Spleen (tissue), 11 donors: ENCODE results near the gene LIMD2. TPM values are rescaled to one million over a fixed set of nuclear protein-coding genes. Genes with fewer than 3 reads are reported as not detected.
A peak's percentile ranks its signal among the peaks of the same experiment; 100 is the strongest.

ENCODE experiments used
- DNase-seq: peaks from one replicate; pipeline ENCODE4 v3.0.0-alpha.2; 2020
- H3K27ac ChIP-seq, 8 donors: fragments of 200-600 bp; sonication (generic) in 7 of 8; 1 replicate in 4 of 8; 2 replicates in 4 of 8; pipeline versions ENCODE4 v1.5.0 to v1.8.0; 2016 to 2021; ENCODE audit warnings: inconsistent platforms in 4 of 8, mild to moderate bottlenecking in 4 of 8, moderate library complexity in 1 of 8
- H3K27me3 ChIP-seq, 7 donors: fragments of 200-600 bp; sonication (generic) in 6 of 7; replicated peaks in 1 of 7; 1 replicate in 4 of 7; 2 replicates in 3 of 7; pipeline versions ENCODE4 v1.5.0 to v1.8.0; 2016 to 2021; ENCODE audit warnings: inconsistent platforms in 3 of 7, mild to moderate bottlenecking in 1 of 7
- H3K36me3 ChIP-seq, 6 donors: fragments of 200-600 bp; sonication (generic) in 5 of 6; 1 replicate in 4 of 6; 2 replicates in 2 of 6; pipeline versions ENCODE4 v1.5.0 to v1.8.0; 2016 to 2021; ENCODE audit warnings: inconsistent platforms in 2 of 6
- H3K4me1 ChIP-seq, 6 donors: fragments of 200-600 bp; sonication (generic) in 5 of 6; 1 replicate in 3 of 6; 2 replicates in 3 of 6; pipeline versions ENCODE4 v1.5.0 to v1.8.0; 2016 to 2021; ENCODE audit warnings: inconsistent platforms in 3 of 6
- H3K4me3 ChIP-seq, 8 donors: fragments of 200-600 bp; sonication (generic) in 7 of 8; 1 replicate in 4 of 8; 2 replicates in 4 of 8; pipeline versions ENCODE4 v1.5.0 to v1.8.0; 2016 to 2021; ENCODE audit warnings: inconsistent platforms in 4 of 8, mild to moderate bottlenecking in 4 of 8, moderate library complexity in 2 of 8
- H3K9me3 ChIP-seq, 8 donors: fragments of 200-600 bp; sonication (generic) in 7 of 8; 1 replicate in 4 of 8; 2 replicates in 4 of 8; pipeline versions ENCODE4 v1.5.0 to v1.8.0; 2016 to 2021; ENCODE audit warnings: inconsistent platforms in 4 of 8
- CTCF ChIP-seq, 11 experiments: fragments of 200-600 bp in 7 of 11; fragments of 450-650 bp in 4 of 11; sonication (generic) in 4 of 11; IDR thresholded peaks in 8 of 11; conservative IDR thresholded peaks in 3 of 11; 1 replicate in 7 of 11; 2 replicates in 4 of 11; pipeline versions ENCODE4 v1.4.0 to v1.8.0; 2016 to 2021; ENCODE audit warnings: antibody characterized with exemption in 11 of 11, inconsistent platforms in 4 of 11, mild to moderate bottlenecking in 1 of 11
- POLR2A ChIP-seq, 3 donors: fragments of 450-650 bp; IDR thresholded peaks; one replicate each; pipeline ENCODE4 v1.5.1; 2017; ENCODE audit warnings: antibody characterized with exemption in 3 of 3, mild to moderate bottlenecking in 1 of 3
- POLR2AphosphoS5 ChIP-seq, 3 donors: sonication (generic); formaldehyde crosslinking; IDR thresholded peaks; one replicate each; pipeline ENCODE4 v1.5.1; 2017; ENCODE audit warnings: antibody characterized with exemption in 3 of 3
- WGBS, 5 donors: extraction: QIAGEN DNeasy Blood & Tissue Kit in 3 of 5; methylation state at CpG; one replicate each; pipeline versions ENCODE4 v1.1.5 to v1.1.7; 2013 to 2018; 5-methylcytosine and 5-hydroxymethylcytosine counted together
- intact Hi-C: fragments of 100-400 bp; cut with DNase I; formaldehyde crosslinking; loops from one replicate; pipeline ENCODE4 v1.15.0; 2023; ENCODE audit warnings: low total_unique reads
- polyA plus RNA-seq, 3 donors: library from polyadenylated mRNA; stranded (reverse); fragments of 200-250 nt; gene quantifications; one replicate each; pipeline ENCODE4 v1.2.1, GENCODE V29; 2013
- total RNA-seq, 7 donors: library from RNA; depleted of rRNA in 3 of 7; stranded (reverse); fragments of >200 nt in 3 of 7; fragmentation: NEBNext Ultra II Directional in 4 of 7; extraction: Animal tissue kit (Norgen Biotek cat#: 25700) in 4 of 7; gene quantifications; one replicate each; pipeline versions ENCODE4 v1.1.0 to v1.2.1, GENCODE V29; 2016 to 2021
- donor health status: healthy with polysubstance abuse.
- donor health status: DM: no; HTN: no; CAD: no; lungs with moderate emphysema.
- donor health status: DM: no; HTN: no; CAD: no.
- donor health status: Bipolar disorder and iron deficiency.
- donor health status: healthy.
- donor health status: DM: no; HTN: no; CAD: no.
- donor health status: DM: yes; HTN: yes; CAD: no.

LIMD2 gene
- total and polyA plus RNA-seq, 10 donors, result 211 to 554 (median 304) TPM

- Histone ChIP-seq H3K9me3 (no peaks in the 10 kb centered on the region), H3K4me3 (no peak overlapping the region), H3K27ac (no peak overlapping the region), H3K4me1 (peaks cover 4 to 30% (median 21%) of the 10 kb centered on the region in 6 donors), H3K36me3 (peaks cover 5 to 98% (median 62%) of the 10 kb centered on the region in 6 donors), H3K27me3 (no peaks in the 10 kb centered on the region)
- no peak for DNase-seq
- intact Hi-C loops, result no loop called here
- TF ChIP-seq POLR2AphosphoS5 (IDR thresholded peaks at IDR 0.05), result no peak
- no peak for TF ChIP-seq POLR2A (IDR thresholded peaks at IDR 0.05)
- no peak for TF ChIP-seq CTCF (IDR thresholded peaks at IDR 0.05 in 8 of 11, conservative IDR thresholded peaks at IDR 0.05 in 3 of 11)
- WGBS, 5 donors, result 94 to 100% (median 97%) methylated on average over 3 of the region's 3 CpGs
These were observed 14.3 kb downstream of the LIMD2 start for GRCh38 chr17:63685578-63685977.

GRCh38 chr17:63685041-63685440, 14.9 kb downstream of the LIMD2 start:
- H3K27ac ChIP-seq, result no peak overlapping the region
- DNase-seq, result no peak

GRCh38 chr17:63682981-63683380, 16.9 kb downstream of the LIMD2 start:
- DNase-seq, result no peak

More at GRCh38 chr17:63685041-63685440, 14.9 kb downstream of the LIMD2 start:
- WGBS, 5 donors, result 85 to 100% (median 94%) methylated on average over 2 of the region's 2 CpGs
- TF ChIP-seq POLR2A (IDR thresholded peaks at IDR 0.05) (no peak), POLR2AphosphoS5 (IDR thresholded peaks at IDR 0.05) (no peak), CTCF (IDR thresholded peaks at IDR 0.05 in 8 of 11, conservative IDR thresholded peaks at IDR 0.05 in 3 of 11) (no peak)
- peaks cover 5 to 98% (median 57%) of the 10 kb centered on the region in 6 donors for H3K36me3 ChIP-seq
- peaks cover 4 to 35% (median 26%) of the 10 kb centered on the region in 6 donors for H3K4me1 ChIP-seq
- no peaks in the 10 kb centered on the region for H3K9me3 ChIP-seq
- H3K27me3 ChIP-seq, result no peaks in the 10 kb centered on the region
- H3K4me3 ChIP-seq, result no peak overlapping the region
- intact Hi-C loops, result no loop called here

GRCh38 chr17:63682441-63682840, 17.5 kb downstream of the LIMD2 start:
- H3K36me3 ChIP-seq, result peaks cover 3 to 98% (median 40%) of the 10 kb centered on the region in 6 donors
- no peak for TF ChIP-seq CTCF (IDR thresholded peaks at IDR 0.05 in 8 of 11, conservative IDR thresholded peaks at IDR 0.05 in 3 of 11)
- TF ChIP-seq POLR2A (IDR thresholded peaks at IDR 0.05), result no peak
- no peak for TF ChIP-seq POLR2AphosphoS5 (IDR thresholded peaks at IDR 0.05)

More at GRCh38 chr17:63682981-63683380, 16.9 kb downstream of the LIMD2 start:
- intact Hi-C loops, result no loop called here
- peaks cover 4 to 51% (median 27%) of the 10 kb centered on the region in 6 donors for H3K4me1 ChIP-seq
- TF ChIP-seq CTCF (IDR thresholded peaks at IDR 0.05 in 8 of 11, conservative IDR thresholded peaks at IDR 0.05 in 3 of 11), result no peak
- TF ChIP-seq POLR2A (IDR thresholded peaks at IDR 0.05), result no peak
- no peak for TF ChIP-seq POLR2AphosphoS5 (IDR thresholded peaks at IDR 0.05)
- no peaks in the 10 kb centered on the region for H3K27me3 ChIP-seq
- peaks cover 3 to 98% (median 38%) of the 10 kb centered on the region in 6 donors for H3K36me3 ChIP-seq
- H3K4me3 ChIP-seq, result no peak overlapping the region
- H3K27ac ChIP-seq, result peak overlapping the region in 5 of 8 donors; percentile 36 to 75 (median 57)
- no peaks in the 10 kb centered on the region for H3K9me3 ChIP-seq

More at GRCh38 chr17:63682441-63682840, 17.5 kb downstream of the LIMD2 start:
- Histone ChIP-seq H3K9me3 (no peaks in the 10 kb centered on the region), H3K4me1 (peaks cover 4 to 57% (median 29%) of the 10 kb centered on the region in 6 donors), H3K4me3 (no peak overlapping the region), H3K27me3 (no peaks in the 10 kb centered on the region), H3K27ac (peak overlapping the region in 7 of 8 donors; percentile 36 to 75 (median 67))
- WGBS, 5 donors, result 85 to 100% (median 91%) methylated on average over 1 of the region's 1 CpG
- DNase-seq, result no peak
- intact Hi-C loops, result no loop called here
